Stimulated activated CD8-positive, alpha-beta memory T cell treated with anti-CD3 and anti-CD28 coated beads, Interleukin-15, amount 100 ng/mL, for 4 hours (primary cell): ENCODE measurements around the gene VPS45.
A peak's percentile ranks its signal among the peaks of the same experiment; 100 is the strongest.
"Not testable (repeated sequence)": the region's sequence is repeated elsewhere in the genome, so short reads cannot be mapped to it uniquely, and the experiment has no call there.

ENCODE experiments used
- DNase-seq, 2 donors: peaks; one replicate each; pipeline ENCODE4 v3.0.0-alpha.2; 2020; ENCODE audit warnings: low read depth in 2 of 2

The VPS45 gene

GRCh38 chr1:150127868-150128267, 60.3 kb downstream of the VPS45 start:
- no peak for DNase-seq

- no peak for DNase-seq
These were observed 64.8 kb downstream of the VPS45 start for GRCh38 chr1:150132372-150132771.

- no peak for DNase-seq
These were observed 67.0 kb downstream of the VPS45 start for GRCh38 chr1:150134537-150134936.

- not testable (repeated sequence) for DNase-seq
These were observed 67.8 kb downstream of the VPS45 start for GRCh38 chr1:150135400-150135799.

- DNase-seq = no peak
These were observed 70.5 kb downstream of the VPS45 start for GRCh38 chr1:150138044-150138443.

GRCh38 chr1:150141452-150141851, 73.9 kb downstream of the VPS45 start:
- no peak for DNase-seq

GRCh38 chr1:150142083-150142482, 74.5 kb downstream of the VPS45 start:
- no peak for DNase-seq

- DNase-seq = no peak
These were observed 77.0 kb downstream of the VPS45 start for GRCh38 chr1:150144606-150145005.

- not testable (repeated sequence) for DNase-seq
These were observed 78.4 kb downstream of the VPS45 start for GRCh38 chr1:150146016-150146415.

GRCh38 chr1:150146849-150147542, 79.4 kb downstream of the VPS45 start:
- no peak for DNase-seq

- no peak for DNase-seq
These were observed 81.3 kb downstream of the VPS45 start for GRCh38 chr1:150148837-150149270.

GRCh38 chr1:150149271-150150132, 81.9 kb downstream of the VPS45 start, which contains the start of gene PLEKHO1:
TSS of gene PLEKHO1 (plus strand) at chr1:150149916. CDS start at chr1:150150258, 342 bp downstream.
- DNase-seq = peak; percentile 79 to 81

- DNase-seq = no peak
These were observed 82.8 kb downstream of the VPS45 start for GRCh38 chr1:150150133-150151021.

GRCh38 chr1:150151291-150152181, 84.0 kb downstream of the VPS45 start:
- peak; percentile 39 to 53 for DNase-seq

GRCh38 chr1:150152182-150152536, 84.6 kb downstream of the VPS45 start:
- no peak for DNase-seq

GRCh38 chr1:150152772-150153456, 85.3 kb downstream of the VPS45 start:
- DNase-seq = no peak

GRCh38 chr1:150154143-150154542, 86.6 kb downstream of the VPS45 start:
- DNase-seq = no peak

GRCh38 chr1:150155413-150156071, 88.0 kb downstream of the VPS45 start:
- DNase-seq = no peak

GRCh38 chr1:150156868-150157603, 89.5 kb downstream of the VPS45 start:
- DNase-seq = no peak
